ENCODE data around the gene PSMB1.

Gene PSMB1

GRCh38 chr6:170552765-170553533 lies at the start of gene PSMB1:
Gene PSMB1 (minus strand): TSS chr6:170553307. CDS start chr6:170553242, 65 bp downstream.
- no peak within 1 kb of the TSS for H3K4me3 Mint-ChIP-seq
- CTCF ChIA-PET = interaction anchor here (0.6 to 1.3 kb wide), 5 partner anchors 22 to 762 kb away, joined by 3 to 6 read pairs (median 3); partner anchors contain the start of gene PDCD2
- no peaks in the 10 kb centered on the region for H3K27me3 Mint-ChIP-seq
- peaks cover 42% of the 10 kb centered on the region for H3K4me1 Mint-ChIP-seq
- H3K9me3 Mint-ChIP-seq = no peaks in the 10 kb centered on the region
- peaks cover 25% of the 10 kb centered on the region for H3K36me3 Mint-ChIP-seq
- DNase-seq = peak; percentile 88
- H3K27ac Mint-ChIP-seq = no peak within 1 kb of the TSS

- no peak overlapping the region for H3K4me3 Mint-ChIP-seq
- CTCF ChIA-PET = no interaction called here
- no peak for DNase-seq
- no peaks in the 10 kb centered on the region for H3K4me1 Mint-ChIP-seq
- H3K27me3 Mint-ChIP-seq = peaks cover 27% of the 10 kb centered on the region
- no peaks in the 10 kb centered on the region for H3K36me3 Mint-ChIP-seq
- H3K9me3 Mint-ChIP-seq = peaks cover 5% of the 10 kb centered on the region
- no peak overlapping the region for H3K27ac Mint-ChIP-seq
These were observed 44.2 kb upstream of the PSMB1 start for GRCh38 chr6:170597278-170597677.

GRCh38 chr6:170596426-170596825 lies 43.3 kb upstream of the PSMB1 start:
- Mint-ChIP-seq H3K36me3 (no peaks in the 10 kb centered on the region), H3K27ac (no peak overlapping the region), H3K27me3 (peaks cover 27% of the 10 kb centered on the region), H3K9me3 (peaks cover 5% of the 10 kb centered on the region), H3K4me3 (no peak overlapping the region), H3K4me1 (no peaks in the 10 kb centered on the region)
- no peak for DNase-seq
- CTCF ChIA-PET = no interaction called here

- Mint-ChIP-seq H3K27ac (no peak overlapping the region), H3K9me3 (peaks cover 18% of the 10 kb centered on the region), H3K27me3 (peaks cover 12% of the 10 kb centered on the region), H3K4me3 (no peak overlapping the region), H3K4me1 (peaks cover 3% of the 10 kb centered on the region), H3K36me3 (peaks cover 2% of the 10 kb centered on the region)
- CTCF ChIA-PET = no interaction called here
- no peak for DNase-seq
These were observed 37.6 kb upstream of the PSMB1 start for GRCh38 chr6:170590725-170591124.

- H3K9me3 Mint-ChIP-seq = peaks cover 3% of the 10 kb centered on the region
- peak overlapping the region; percentile 98 for H3K4me3 Mint-ChIP-seq
- CTCF ChIA-PET = interaction anchor here (0.6 to 2.2 kb wide), 2 partner anchors 10 to 1079 kb away, joined by 3 to 7 read pairs; no protein-coding TSS in a partner anchor
- H3K27me3 Mint-ChIP-seq = no peaks in the 10 kb centered on the region
- peaks cover 40% of the 10 kb centered on the region for H3K4me1 Mint-ChIP-seq
- peak overlapping the region; percentile 93 for H3K27ac Mint-ChIP-seq
- DNase-seq = no peak
- H3K36me3 Mint-ChIP-seq = peaks cover 34% of the 10 kb centered on the region
These were observed 31.9 kb upstream of the PSMB1 start for GRCh38 chr6:170584954-170585498.

GRCh38 chr6:170584181-170584953 lies 31.3 kb upstream of the PSMB1 start, which contains the start of gene PDCD2:
Gene PDCD2 (minus strand): TSS chr6:170584637. CDS start chr6:170584581, 56 bp downstream.
- Mint-ChIP-seq H3K9me3 (no peaks in the 10 kb centered on the region), H3K4me3 (peak within 1 kb of the TSS; percentile 98), H3K36me3 (peaks cover 39% of the 10 kb centered on the region), H3K27ac (peak within 1 kb of the TSS; percentile 97), H3K4me1 (peaks cover 40% of the 10 kb centered on the region), H3K27me3 (no peaks in the 10 kb centered on the region)
- DNase-seq = peak; percentile 96
- CTCF ChIA-PET = interaction anchor here (0.7 to 2.2 kb wide), 4 partner anchors 9 to 32 kb away, joined by 4 to 7 read pairs (median 5); partner anchors contain the start of gene PSMB1

DNA sequence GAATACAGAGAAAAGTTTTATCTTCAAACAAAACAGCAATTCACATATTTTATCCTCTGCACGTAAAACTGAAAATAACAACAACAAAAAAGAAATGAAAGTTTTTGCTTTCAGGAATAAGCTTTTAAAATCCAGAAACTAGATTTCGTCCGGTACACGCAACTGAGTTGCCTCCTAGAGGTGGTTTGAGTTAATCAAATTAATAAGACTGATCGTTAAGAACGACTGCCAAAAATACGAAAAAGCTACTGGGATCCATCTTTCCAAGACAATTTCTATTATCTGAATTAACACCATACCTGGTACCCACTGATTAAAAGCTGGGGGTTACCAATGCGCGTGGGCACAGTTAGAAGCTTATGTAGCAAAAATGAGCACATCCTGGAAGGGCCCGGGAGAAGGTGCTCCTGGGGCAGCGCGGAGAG lies 30.7 kb upstream of the PSMB1 start:
- H3K27me3 Mint-ChIP-seq = no peaks in the 10 kb centered on the region
- peaks cover 40% of the 10 kb centered on the region for H3K4me1 Mint-ChIP-seq
- H3K36me3 Mint-ChIP-seq = peaks cover 45% of the 10 kb centered on the region
- CTCF ChIA-PET = interaction anchor here (0.7 to 2.2 kb wide), 4 partner anchors 8 to 31 kb away, joined by 4 to 7 read pairs (median 5); partner anchors contain the start of gene PSMB1
- H3K9me3 Mint-ChIP-seq = no peaks in the 10 kb centered on the region
- DNase-seq = no peak
- peak overlapping the region; percentile 97 for H3K27ac Mint-ChIP-seq
- peak overlapping the region; percentile 98 for H3K4me3 Mint-ChIP-seq

DNA sequence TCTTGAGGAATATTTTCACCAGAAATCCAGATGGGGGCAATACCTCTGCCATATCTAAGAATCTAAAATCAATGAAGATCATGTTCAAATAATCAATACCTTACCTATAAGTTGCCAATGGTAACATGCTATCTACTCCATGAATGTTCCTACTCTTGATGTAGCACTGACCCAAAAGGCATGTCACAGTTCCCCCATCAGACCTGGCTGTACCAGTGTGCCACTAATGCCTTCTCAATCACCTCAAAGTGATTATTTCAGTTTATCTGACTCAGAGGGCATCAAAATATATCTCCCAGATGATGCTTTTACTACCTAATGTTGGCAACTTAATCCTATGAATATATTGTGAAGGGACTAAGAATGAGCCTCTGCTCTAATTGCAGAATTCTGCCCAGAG lies 25.8 kb upstream of the PSMB1 start:
- Mint-ChIP-seq H3K27ac (no peak overlapping the region), H3K9me3 (no peaks in the 10 kb centered on the region), H3K27me3 (no peaks in the 10 kb centered on the region), H3K4me3 (no peak overlapping the region), H3K4me1 (peaks cover 24% of the 10 kb centered on the region), H3K36me3 (peaks cover 53% of the 10 kb centered on the region)
- CTCF ChIA-PET = no interaction called here
- no peak for DNase-seq

DNA sequence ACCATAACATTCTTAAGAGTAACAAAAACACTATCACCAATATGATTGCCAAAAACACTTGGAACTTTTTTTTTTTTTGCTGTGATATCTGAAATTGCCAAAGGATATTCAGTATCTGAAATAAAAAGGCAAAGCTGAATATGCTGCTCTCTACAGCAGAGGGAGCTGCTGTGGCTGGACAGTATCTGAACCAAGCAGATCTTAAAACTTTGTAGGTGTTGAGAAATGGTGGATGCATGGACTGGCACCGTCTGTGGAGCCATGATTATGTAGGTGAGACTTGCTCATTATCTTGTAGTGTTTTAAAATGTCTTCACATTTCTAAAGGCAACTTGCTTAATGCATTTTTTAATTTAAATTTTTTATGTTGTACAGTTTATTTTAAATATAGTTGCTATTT lies 22.1 kb upstream of the PSMB1 start:
- H3K27ac Mint-ChIP-seq = no peak overlapping the region
- no peaks in the 10 kb centered on the region for H3K9me3 Mint-ChIP-seq
- CTCF ChIA-PET = interaction anchor here (1.3 to 2.2 kb wide), 2 partner anchors 9 kb away, joined by 3 to 7 read pairs; partner anchors contain the start of gene PDCD2
- H3K27me3 Mint-ChIP-seq = no peaks in the 10 kb centered on the region
- DNase-seq = no peak
- H3K4me3 Mint-ChIP-seq = no peak overlapping the region
- peaks cover 43% of the 10 kb centered on the region for H3K36me3 Mint-ChIP-seq
- H3K4me1 Mint-ChIP-seq = no peaks in the 10 kb centered on the region

GRCh38 chr6:170572704-170573466 lies 19.8 kb upstream of the PSMB1 start:
- no peak for DNase-seq
- CTCF ChIA-PET = interaction anchor here (1.4 to 1.5 kb wide), 2 partner anchors 11 to 13 kb away, joined by 4 to 6 read pairs; partner anchors contain the start of gene PDCD2
- Mint-ChIP-seq H3K4me1 (no peaks in the 10 kb centered on the region), H3K36me3 (peaks cover 40% of the 10 kb centered on the region), H3K27ac (no peak overlapping the region), H3K9me3 (no peaks in the 10 kb centered on the region), H3K27me3 (no peaks in the 10 kb centered on the region), H3K4me3 (no peak overlapping the region)

- H3K4me1 Mint-ChIP-seq = peaks cover 2% of the 10 kb centered on the region
- H3K36me3 Mint-ChIP-seq = peaks cover 42% of the 10 kb centered on the region
- H3K27ac Mint-ChIP-seq = no peak overlapping the region
- no peak for DNase-seq
- H3K9me3 Mint-ChIP-seq = no peaks in the 10 kb centered on the region
- H3K4me3 Mint-ChIP-seq = no peak overlapping the region
- CTCF ChIA-PET = interaction anchor here (1.2 kb wide), 1 partner anchor 10 kb away, joined by 3 read pairs; no protein-coding TSS in a partner anchor
- H3K27me3 Mint-ChIP-seq = no peaks in the 10 kb centered on the region
These were observed 11.9 kb upstream of the PSMB1 start for GRCh38 chr6:170564936-170565530.

DNA sequence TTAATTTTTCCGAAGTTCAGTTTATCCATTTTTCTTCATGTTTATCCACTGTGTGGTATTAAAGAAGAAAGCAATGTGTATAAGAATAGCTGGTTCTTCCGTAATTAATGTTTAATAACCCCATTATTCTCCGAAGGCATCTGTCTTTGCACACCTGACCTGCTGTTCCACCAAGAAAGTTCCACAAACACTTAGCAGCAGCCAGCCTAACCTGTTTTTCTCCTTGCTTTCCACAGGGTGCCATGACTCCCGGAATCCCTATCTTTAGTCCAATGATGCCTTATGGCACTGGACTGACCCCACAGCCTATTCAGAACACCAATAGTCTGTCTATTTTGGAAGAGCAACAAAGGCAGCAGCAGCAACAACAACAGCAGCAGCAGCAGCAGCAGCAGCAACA lies 8.4 kb upstream of the PSMB1 start:
- Mint-ChIP-seq H3K4me1 (peaks cover 17% of the 10 kb centered on the region), H3K27ac (no peak overlapping the region), H3K9me3 (no peaks in the 10 kb centered on the region), H3K36me3 (peaks cover 38% of the 10 kb centered on the region), H3K4me3 (no peak overlapping the region), H3K27me3 (no peaks in the 10 kb centered on the region)
- CTCF ChIA-PET = interaction anchor here (1.1 kb wide), 1 partner anchor 23 kb away, joined by 4 read pairs; the partner anchor contains the start of gene PDCD2
- DNase-seq = no peak

GRCh38 chr6:170555305-170555704 lies 2.2 kb upstream of the PSMB1 start:
- peaks cover 24% of the 10 kb centered on the region for H3K36me3 Mint-ChIP-seq
- H3K27ac Mint-ChIP-seq = no peak overlapping the region
- no peaks in the 10 kb centered on the region for H3K9me3 Mint-ChIP-seq
- H3K4me3 Mint-ChIP-seq = no peak overlapping the region
- DNase-seq = no peak
- CTCF ChIA-PET = no interaction called here
- H3K4me1 Mint-ChIP-seq = peaks cover 36% of the 10 kb centered on the region
- no peaks in the 10 kb centered on the region for H3K27me3 Mint-ChIP-seq
